GM18511 (cell line): ENCODE data around the gene CUX1.
"Not testable (repeated sequence)": the region's sequence is repeated elsewhere in the genome, so short reads cannot be mapped to it uniquely, and the experiment has no call there.

Source experiments
- ATAC-seq: cut with Tn5 transposase; IDR thresholded peaks from one replicate; pipeline ENCODE4 v1.9.1; 2021; ENCODE audit warnings: mild to moderate bottlenecking, moderate library complexity; ENCODE audit not compliant: unreplicated experiment

The CUX1 gene

DNA sequence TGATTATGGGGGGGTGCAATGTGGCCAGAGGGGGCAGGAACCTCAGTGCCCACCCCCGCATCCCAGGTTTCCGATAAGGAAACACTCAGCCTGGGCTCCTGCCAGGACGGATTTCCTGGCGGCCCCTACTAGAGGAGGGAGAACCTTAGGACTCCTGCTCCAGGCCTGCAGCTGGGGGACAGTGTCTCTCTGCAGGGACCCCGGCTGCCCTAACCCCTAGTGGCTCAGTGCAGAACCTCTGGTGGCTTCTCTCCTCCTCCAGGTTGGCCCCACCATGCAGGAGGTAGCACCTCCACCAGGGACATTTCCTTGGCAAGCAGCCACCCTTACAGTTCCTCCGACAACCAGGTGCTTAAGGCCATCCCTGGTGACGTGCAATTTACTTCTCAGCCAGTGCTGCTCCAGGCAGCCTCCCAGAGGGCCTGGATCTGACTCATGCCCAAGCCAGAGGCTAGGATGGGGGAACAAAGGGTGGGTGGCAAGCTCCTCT, 501.1 kb downstream of the CUX1 start:
- ATAC-seq = no peak

DNA sequence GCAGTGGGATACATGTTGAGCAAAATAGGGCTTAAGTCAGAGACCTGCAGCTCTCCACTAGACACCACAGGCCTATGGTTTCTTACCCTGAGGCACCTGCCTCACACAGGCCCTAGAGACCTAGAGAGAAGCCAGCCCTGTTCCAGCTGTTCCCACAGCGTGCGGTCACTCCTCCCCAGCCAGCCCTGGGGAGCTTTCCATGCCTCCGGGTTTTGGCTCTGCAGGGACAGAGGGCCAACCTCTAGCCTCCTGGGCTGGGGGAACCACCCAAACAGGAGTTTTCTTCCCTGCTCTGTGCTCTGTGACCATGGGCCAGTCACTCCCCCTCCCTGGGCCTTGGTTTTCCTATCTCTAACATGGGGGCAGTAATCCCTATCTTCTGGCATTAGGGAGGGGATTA, 502.2 kb downstream of the CUX1 start:
- no peak for ATAC-seq

DNA sequence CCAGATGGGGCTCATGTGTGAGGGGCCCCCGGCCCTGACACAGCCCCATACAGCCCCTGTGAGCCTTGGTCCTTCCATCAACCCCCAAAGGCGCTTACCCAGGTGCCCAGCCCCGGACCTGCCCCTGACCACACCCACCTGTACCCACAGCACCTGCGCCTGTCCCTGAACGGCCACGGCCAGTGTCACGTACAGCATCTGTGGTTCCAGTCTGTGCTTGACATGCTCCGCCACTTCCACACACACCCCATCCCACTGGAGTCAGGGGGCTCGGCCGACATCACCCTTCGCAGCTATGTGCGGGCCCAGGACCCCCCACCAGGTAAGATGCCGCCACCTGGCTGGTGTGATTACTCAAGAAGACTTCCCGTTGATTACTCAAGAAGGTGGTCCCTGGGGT, 502.8 kb downstream of the CUX1 start:
- no peak for ATAC-seq

DNA sequence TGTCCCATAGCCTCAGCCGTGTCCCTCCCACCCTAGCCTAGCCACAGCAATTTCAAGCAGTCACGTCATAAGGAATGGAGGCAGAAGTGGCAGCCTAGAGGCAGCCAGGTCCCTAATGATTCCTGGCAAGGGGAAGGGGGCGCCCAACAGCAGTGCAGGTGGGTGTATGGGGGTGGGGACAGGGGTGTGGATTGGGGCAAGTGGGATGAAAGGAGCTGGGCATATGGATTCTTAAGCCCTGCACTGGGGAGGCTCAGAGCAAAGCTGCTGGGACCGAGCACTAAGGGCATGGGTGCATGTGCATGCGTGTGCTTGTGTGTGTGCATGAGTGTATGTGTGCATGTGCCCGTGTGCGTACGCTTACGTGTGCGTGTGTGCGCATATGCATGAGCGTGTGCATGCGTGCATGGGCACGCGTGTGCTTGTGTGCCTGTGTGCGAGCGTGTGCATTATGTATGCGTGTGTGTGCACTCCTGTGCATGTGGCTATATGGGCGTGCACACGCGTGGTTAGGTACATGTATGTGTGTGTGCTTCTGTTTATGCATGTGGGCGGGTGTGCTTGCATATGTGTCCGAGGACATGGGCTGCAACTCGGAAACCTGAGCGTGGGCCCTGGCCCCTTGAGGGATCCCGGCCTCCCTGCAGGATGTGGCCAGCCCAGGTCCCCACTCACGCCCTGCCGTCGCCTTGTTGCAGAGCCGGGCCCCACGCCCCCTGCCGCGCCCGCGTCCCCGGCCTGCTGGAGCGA, 503.4 kb downstream of the CUX1 start:
- ATAC-seq = no peak

DNA sequence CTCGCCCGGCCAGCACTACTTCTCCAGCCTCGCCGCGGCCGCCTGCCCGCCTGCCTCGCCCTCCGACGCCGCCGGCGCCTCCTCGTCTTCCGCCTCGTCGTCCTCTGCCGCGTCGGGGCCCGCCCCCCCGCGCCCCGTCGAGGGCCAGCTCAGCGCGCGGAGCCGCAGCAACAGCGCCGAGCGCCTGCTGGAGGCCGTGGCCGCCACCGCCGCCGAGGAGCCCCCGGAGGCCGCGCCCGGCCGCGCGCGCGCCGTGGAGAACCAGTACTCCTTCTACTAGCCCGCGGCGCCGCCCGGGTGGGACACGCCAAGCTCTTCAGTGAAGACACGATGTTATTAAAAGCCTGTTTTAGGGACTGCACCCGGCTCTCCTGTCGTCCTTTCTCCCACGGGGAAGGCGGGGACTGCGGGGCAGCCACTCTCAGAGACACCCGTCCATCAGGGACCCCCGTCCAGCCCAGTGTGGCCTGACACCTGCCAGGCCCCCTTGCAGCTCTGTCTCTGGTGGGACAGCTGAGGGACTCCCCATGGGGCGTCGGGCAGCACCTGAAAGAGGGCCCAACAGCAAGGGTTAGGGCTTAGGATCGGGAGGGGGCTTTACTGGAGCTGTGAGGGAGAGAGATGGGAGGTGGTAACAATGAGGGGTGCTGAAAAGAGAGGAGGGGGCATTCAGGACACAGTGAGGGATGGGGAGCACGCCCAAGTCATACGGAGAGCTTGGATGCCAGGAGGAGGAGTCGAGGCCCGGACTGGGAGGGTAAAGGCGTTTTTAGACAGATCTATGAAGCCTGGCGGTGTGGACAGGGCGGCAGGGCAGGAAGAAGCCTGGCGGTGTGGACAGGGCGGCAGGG, 504.1 kb downstream of the CUX1 start:
- no peak for ATAC-seq

DNA sequence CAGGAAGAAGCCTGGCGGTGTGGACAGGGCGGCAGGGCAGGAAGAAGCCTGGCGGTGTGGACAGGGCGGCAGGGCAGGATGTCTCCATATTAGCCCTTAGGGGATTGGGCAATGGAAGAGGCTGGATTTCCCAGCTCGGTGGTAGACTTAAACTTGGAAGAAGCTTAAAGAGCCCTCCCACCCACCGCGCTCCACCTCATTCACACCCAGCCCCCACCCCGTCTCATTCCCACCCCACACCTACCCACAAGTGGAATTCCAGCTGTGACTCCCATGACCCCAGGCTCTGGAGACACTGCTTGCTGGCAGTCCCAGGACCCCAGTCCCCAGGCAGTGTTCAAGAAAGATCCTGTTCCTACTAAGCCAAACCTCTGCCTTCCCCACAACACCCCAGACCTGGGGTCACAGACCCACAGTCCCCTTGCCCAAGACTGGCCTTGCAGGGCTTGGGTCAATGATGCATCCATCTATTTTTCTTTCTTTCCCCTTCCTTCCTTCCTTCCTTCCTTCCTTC, 504.8 kb downstream of the CUX1 start:
- no peak for ATAC-seq

DNA sequence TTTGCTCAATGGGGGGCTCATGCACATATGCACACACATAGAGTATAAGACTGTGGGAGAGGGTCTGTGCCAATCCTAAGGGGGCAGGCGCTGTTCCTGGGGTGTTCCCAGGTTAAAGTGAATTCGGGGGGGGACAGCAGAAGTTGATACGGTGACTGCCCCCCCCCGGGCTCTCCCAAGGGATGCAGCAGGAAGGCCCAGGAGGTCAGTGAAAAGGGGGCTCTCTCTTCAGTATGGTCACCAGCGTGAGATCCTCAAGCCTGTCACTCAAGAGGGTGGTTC, 506.4 kb downstream of the CUX1 start:
- no peak for ATAC-seq

DNA sequence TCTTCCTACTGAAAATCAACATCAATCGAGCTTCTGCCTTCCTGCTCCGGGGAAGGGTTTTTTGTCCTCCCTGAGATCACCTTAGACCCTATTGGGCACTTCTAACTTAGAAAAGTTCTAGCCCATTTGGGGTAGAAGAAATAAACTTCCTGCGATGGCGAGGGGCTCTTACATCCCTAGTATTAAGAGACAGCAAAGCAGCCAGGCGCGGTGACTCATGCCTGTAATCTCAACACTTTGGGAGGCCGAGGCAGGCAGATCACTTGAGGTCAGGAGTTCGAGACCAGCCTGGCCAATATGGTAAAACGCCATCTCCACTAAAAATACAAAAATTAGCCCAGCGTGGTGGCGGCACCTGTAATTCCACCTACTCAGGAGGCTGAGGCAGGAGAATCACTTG, 507.7 kb downstream of the CUX1 start:
- not testable (repeated sequence) for ATAC-seq

DNA sequence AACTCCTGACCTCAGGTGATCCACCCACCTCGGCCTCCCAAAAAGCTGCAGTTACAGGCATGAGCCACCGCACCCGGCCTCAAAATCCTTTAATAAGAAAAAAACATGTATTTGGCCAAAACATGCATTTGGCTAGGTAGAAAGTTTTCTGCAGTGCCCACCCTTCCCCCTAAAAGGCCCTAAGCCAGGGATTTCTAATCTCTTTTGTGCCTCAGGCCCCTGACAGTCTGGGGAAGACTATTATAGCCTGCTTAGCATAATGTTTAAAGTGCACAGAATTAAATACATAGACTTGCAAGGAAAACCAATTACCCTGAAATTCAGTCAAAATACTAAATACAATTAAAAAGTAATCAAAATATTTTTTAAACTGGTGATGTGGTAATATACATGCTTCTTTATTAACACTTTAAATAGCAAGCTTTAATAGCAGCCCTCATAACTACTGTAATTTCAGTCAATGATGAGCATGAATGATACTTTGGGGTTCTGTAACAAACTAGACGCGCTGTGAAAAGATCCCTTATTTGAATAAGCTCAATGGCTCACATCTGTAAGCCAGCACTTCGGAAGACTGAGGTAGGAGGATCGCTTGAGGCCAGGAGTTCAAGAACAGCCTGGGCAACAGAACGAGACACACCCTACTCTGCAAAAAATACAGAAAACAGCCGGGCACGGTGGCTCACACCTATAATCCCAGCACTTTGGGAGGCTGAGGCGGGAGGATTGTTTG, 508.9 kb downstream of the CUX1 start:
- no peak for ATAC-seq

DNA sequence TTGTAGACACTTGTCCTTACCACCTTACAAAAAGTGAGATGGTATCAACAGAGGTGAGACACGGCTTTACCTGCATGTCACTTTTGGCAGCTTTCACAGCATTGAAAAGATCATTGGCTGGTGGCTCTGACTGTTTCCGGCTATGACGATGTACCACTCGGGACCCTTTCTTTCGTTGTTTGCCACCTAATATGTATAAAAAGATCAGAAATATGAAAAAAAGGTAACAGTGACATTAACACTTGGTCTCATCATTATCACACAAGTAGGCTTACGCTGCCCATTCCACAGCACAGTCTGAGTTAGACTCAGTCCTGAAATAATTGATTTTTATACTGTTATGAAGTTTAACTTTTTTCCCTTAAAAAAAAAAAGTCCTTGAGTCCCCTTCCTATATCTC, 509.8 kb downstream of the CUX1 start:
- not testable (repeated sequence) for ATAC-seq

DNA sequence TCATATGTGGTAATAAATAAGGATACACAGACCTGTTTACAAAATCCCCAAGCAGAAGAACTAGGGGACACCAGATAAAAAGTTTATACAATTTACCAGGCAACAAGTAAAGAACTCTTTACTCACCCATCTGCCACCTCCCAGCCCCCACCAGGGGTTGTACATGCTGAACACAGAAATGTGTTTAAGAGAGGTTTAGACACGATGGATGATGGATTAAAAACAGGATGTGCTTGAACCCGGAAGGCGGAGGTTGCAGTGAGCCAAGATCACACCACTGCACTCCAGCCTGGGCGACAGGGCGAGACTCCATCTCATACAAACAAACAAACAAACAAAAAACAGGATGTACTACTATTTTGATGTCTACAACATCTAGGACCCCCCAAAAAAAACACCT, 511.4 kb downstream of the CUX1 start:
- ATAC-seq = not testable (repeated sequence)

DNA sequence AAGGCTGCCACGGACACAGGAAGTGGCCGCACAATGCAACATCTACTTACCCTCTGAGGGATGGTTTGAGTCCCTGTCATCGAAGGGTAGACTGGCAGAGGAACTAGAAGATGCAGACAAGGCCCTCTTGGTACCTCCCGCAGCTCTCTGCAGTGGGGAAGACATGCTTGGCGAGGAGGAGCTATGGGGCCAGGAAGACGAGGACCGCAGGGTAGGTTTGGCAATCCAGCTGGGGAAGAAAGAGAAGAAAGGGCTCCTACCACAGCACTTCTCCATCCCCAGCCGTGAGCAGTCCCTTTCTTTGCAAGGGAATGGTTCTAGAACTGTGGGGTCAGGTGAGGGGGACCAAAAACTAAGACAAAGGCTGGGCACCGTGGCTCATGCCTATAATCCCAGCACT, 511.9 kb downstream of the CUX1 start:
- not testable (repeated sequence) for ATAC-seq

DNA sequence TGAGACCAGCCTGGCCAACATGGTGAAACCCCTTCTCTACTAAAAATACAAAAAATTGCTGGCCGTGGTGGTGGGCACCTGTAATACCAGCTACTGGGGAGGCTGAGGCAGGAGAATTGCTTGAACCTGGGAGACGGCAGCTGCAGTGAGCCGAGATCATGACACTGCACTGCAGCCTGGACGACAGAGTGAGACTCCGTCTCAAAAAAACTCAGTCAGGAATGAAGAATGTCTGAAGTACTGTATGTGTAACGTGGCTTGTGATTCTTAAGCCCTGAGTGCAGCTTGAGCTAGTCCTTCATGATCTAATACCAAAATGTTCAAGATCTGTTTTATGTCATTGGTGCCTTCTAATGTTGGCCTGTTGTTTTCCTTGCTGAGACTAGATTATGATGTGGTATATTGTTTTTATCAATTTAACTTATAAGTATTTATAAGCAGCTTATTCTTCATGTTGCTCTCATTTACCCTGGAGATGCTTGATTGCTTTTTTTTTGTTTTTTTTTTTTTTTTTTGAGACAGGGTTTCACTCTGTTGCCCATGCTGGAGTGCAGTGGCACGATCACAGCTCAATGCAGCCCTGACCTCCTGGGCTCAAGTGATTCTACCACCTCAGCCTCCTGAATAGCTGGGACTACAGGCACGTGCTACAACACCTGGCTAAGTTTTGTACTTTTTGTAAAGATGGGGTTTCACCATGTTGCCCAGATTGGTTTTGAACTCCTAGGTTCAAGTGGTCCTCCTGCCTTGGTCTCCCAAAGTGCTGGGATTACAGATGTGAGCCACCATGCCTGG, 513.4 kb downstream of the CUX1 start:
- not testable (repeated sequence) for ATAC-seq
